DOHH2 (cell line): ENCODE results near the gene PPP1R13B.

Experiments used
- EZH2phosphoT487 ChIP-seq: fragments of 200-600 bp; sonication (generic); IDR thresholded peaks from 2 replicates; pipeline ENCODE4 v1.6.1; 2017; ENCODE audit warnings: borderline replicate concordance, mild to moderate bottlenecking, antibody characterized with exemption, low read length, moderate library complexity, mixed read lengths
- TF ChIP-seq, protein P1 (sequence below): fragments of 200-600 bp; sonication (generic); IDR thresholded peaks from one replicate; pipeline ENCODE4 v1.5.1; 2014; ENCODE audit warnings: antibody characterized with exemption, mild to moderate bottlenecking, low read depth, low read length; ENCODE audit not compliant: poor library complexity, severe bottlenecking

DNA sequence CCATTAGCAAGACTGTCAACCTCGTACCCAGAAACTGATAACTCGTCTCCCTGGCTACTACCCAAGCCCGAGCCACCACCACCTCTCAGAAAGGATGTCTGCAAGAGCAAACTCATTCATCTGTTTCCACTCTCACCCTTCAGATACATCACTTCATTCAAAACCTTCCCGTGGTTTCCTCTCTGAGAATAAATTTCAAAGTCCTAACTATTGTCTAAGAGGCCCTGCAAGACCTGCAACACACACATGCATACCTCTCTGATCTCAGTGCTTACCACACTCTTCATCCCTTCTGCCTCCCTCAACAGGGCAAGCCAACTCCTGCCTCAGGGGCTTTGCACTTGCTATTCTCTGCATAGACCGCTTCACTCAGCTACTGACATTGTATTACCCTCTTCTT, 40.6 kb downstream of the PPP1R13B start:
- TF ChIP-seq, protein P1, sequence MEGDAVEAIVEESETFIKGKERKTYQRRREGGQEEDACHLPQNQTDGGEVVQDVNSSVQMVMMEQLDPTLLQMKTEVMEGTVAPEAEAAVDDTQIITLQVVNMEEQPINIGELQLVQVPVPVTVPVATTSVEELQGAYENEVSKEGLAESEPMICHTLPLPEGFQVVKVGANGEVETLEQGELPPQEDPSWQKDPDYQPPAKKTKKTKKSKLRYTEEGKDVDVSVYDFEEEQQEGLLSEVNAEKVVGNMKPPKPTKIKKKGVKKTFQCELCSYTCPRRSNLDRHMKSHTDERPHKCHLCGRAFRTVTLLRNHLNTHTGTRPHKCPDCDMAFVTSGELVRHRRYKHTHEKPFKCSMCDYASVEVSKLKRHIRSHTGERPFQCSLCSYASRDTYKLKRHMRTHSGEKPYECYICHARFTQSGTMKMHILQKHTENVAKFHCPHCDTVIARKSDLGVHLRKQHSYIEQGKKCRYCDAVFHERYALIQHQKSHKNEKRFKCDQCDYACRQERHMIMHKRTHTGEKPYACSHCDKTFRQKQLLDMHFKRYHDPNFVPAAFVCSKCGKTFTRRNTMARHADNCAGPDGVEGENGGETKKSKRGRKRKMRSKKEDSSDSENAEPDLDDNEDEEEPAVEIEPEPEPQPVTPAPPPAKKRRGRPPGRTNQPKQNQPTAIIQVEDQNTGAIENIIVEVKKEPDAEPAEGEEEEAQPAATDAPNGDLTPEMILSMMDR = no peak
- TF ChIP-seq EZH2phosphoT487 = no peak
